Measurements from ENCODE around the gene CDC5L.

The CDC5L gene

GRCh38 chr6:44425951-44426350 is 38.4 kb downstream of the CDC5L start:
- no peaks in the 10 kb centered on the region for H3K27me3 ChIP-seq (ENCODE audit: insufficient read depth, low read depth, severe bottlenecking)
- DNase-seq, result no peak
- peaks cover 88% of the 10 kb centered on the region for H3K36me3 ChIP-seq
- H3K27ac ChIP-seq, result no peak overlapping the region
- H3K9me3 ChIP-seq (ENCODE audit: severe bottlenecking), result no peaks in the 10 kb centered on the region
- no peak for TF ChIP-seq CTCF (IDR thresholded peaks at IDR 0.05; ENCODE audit: low read depth, low read length)
- no peak overlapping the region for H3K4me3 ChIP-seq (ENCODE audit: low read depth, low read length)

GRCh38 chr6:44428682-44429081 is 41.2 kb downstream of the CDC5L start:
- no peaks in the 10 kb centered on the region for H3K9me3 ChIP-seq (ENCODE audit: severe bottlenecking)
- no peak for DNase-seq
- peaks cover 84% of the 10 kb centered on the region for H3K36me3 ChIP-seq
- no peaks in the 10 kb centered on the region for H3K27me3 ChIP-seq (ENCODE audit: insufficient read depth, low read depth, severe bottlenecking)
- no peak overlapping the region for H3K27ac ChIP-seq
- H3K4me3 ChIP-seq (ENCODE audit: low read depth, low read length), result no peak overlapping the region
- TF ChIP-seq CTCF (IDR thresholded peaks at IDR 0.05; ENCODE audit: low read depth, low read length), result no peak

DNA sequence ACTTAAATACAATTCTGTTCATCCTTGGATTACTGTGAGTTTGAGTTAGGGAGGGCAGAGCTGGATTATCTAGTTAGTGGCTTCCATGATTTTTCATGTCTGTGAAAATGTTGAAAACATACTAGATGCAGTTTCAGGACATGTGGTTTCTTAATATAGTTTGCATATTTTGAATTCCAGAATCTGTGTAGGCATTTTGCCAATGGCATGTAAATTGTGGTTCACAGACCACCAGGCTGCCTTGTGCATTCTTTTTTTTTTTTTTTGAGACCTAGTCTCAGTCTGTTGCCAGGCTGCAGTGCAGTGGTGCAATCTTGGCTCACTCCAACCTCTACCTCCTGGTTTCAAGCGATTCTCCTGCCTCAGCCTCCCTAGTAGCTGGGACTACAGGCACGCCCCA is 42.8 kb downstream of the CDC5L start:
- Histone ChIP-seq H3K27ac (no peak overlapping the region), H3K27me3 (ENCODE audit: insufficient read depth, low read depth, severe bottlenecking) (no peaks in the 10 kb centered on the region), H3K36me3 (peaks cover 79% of the 10 kb centered on the region), H3K9me3 (ENCODE audit: severe bottlenecking) (no peaks in the 10 kb centered on the region), H3K4me3 (ENCODE audit: low read depth, low read length) (no peak overlapping the region)
- DNase-seq, result no peak
- TF ChIP-seq CTCF (IDR thresholded peaks at IDR 0.05; ENCODE audit: low read depth, low read length), result no peak

DNA sequence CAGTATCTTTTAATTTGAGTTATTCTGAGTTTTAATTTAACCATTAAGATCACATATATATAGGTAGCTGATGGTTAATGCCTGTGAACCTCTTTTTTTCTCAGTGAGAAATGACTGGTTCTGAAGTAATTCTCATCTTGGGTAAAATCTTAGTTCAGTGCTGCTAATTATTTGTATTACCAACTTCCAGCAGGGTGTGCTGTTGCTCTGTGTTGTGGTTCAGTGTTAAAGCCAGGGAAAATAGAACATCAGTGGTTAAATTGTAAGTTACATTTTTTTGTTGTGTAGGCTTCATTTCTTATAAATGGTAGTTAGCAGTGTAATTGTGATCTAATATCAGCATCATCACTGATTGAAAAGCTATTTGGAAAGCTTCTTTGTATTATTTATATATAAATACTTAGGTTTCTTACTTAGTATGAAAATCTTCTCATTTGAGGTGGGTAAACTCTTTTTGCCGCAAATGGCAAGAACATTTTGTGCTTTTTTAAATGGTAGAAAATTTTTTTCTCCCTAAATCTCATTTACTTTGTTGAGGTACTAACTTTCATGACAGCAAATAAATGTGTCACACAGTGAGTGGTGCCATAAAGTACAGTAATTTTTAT is 43.7 kb downstream of the CDC5L start:
- Histone ChIP-seq H3K27ac (no peak overlapping the region), H3K4me3 (ENCODE audit: low read depth, low read length) (no peak overlapping the region), H3K36me3 (peaks cover 77% of the 10 kb centered on the region), H3K27me3 (ENCODE audit: insufficient read depth, low read depth, severe bottlenecking) (no peaks in the 10 kb centered on the region), H3K9me3 (ENCODE audit: severe bottlenecking) (no peaks in the 10 kb centered on the region)
- peak; percentile 66 for TF ChIP-seq CTCF (IDR thresholded peaks at IDR 0.05; ENCODE audit: low read depth, low read length)
- DNase-seq, result peak; percentile 45

DNA sequence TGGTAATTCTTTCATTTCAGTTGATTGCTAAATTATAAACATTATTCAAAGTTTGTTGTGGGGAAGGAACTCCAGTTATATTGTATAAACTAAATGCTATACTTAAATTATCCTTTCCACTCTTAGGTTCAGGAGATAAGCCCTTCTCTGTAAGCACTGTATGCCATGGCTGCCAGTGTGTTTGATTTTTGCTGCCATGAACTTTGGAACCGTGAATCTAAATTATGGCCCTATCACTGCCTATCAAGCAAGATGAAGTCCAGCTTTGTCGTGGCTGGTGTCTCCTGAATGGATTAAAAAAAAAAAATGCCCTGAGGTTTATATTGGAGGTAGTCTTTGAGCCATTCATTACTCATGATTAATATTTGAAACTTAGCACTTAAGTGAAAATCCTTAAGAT is 44.7 kb downstream of the CDC5L start:
- Histone ChIP-seq H3K36me3 (peaks cover 68% of the 10 kb centered on the region), H3K27me3 (ENCODE audit: insufficient read depth, low read depth, severe bottlenecking) (no peaks in the 10 kb centered on the region), H3K4me3 (ENCODE audit: low read depth, low read length) (no peak overlapping the region), H3K9me3 (ENCODE audit: severe bottlenecking) (no peaks in the 10 kb centered on the region), H3K27ac (no peak overlapping the region)
- no peak for DNase-seq
- TF ChIP-seq CTCF (IDR thresholded peaks at IDR 0.05; ENCODE audit: low read depth, low read length), result no peak

DNA sequence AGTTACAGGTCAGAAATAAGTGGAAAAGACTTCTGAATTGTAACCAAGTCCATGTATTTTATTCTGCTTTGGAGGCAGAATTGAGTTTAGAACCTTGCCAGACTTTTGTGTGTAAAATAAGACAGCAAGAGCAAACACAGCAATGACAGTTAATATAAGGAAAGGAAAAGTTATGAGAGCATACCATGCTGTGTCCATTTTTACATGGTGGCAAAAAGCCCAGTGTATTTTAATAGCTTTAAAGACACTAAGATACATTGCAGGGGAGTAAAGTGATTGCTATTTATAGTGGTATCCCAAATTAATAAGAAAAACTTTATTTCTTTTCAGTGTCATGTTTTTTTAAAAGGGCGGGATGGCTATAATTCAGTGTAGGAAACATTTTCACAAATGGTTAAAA is 45.2 kb downstream of the CDC5L start:
- no peak for DNase-seq
- Histone ChIP-seq H3K4me3 (ENCODE audit: low read depth, low read length) (no peak overlapping the region), H3K9me3 (ENCODE audit: severe bottlenecking) (no peaks in the 10 kb centered on the region), H3K27ac (no peak overlapping the region), H3K27me3 (ENCODE audit: insufficient read depth, low read depth, severe bottlenecking) (no peaks in the 10 kb centered on the region), H3K36me3 (peaks cover 67% of the 10 kb centered on the region)
- TF ChIP-seq CTCF (IDR thresholded peaks at IDR 0.05; ENCODE audit: low read depth, low read length), result no peak
